ENCODE results near the gene CPVL. TPM values are rescaled to one million over a fixed set of nuclear protein-coding genes. Genes with fewer than 3 reads are reported as not detected.

CPVL gene
- total and polyA plus RNA-seq, 2 of the 8 experiments (the other 6 are each of a cell fraction or from before 2014, with no cell fraction given) = 40.0 to 55.0 TPM

DNA sequence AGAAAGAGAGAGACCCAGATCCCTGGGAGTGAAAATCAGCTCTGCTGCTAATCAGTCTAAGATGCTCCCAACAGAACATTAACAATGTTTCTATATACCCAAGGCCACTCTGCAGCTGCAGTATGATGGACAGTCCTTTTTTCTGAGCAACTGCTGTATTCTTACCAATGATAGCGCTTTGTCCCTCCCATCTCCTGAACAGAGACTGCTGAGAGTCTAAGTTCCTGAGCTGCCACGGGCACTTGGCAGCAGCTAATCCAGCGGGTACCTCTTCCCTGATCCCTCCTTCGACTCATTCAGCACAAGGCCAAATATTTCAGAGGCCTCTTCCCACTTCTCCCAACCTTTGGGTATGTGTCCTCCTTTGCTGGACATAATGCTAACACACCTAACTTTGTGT lies 7.7 kb downstream of the CPVL start:
- Histone ChIP-seq H3K23me2 (ENCODE audit: low read depth, low read length) (no peaks in the 10 kb centered on the region), H2BK120ac (replicated peaks; ENCODE audit: low read depth, low read length) (no peak overlapping the region), H4K8ac (ENCODE audit: extremely low read depth, insufficient read depth, low read length) (no peak overlapping the region), H3K4ac (replicated peaks; ENCODE audit: insufficient read length, low read depth, low read length) (no peak overlapping the region), H3K4me2 (ENCODE audit: insufficient read depth in 1 of 2, low read depth in 2 of 2, low read length in 2 of 2) (no peak overlapping the region), H4K20me1 (replicated peaks in 1 of 2; ENCODE audit: control insufficient read depth in 1 of 2, insufficient read depth in 2 of 2, low read length in 2 of 2) (no peaks in the 10 kb centered on the region), H2BK12ac (ENCODE audit: low read depth, low read length) (no peak overlapping the region), H2AK5ac (ENCODE audit: low read depth, low read length) (no peak overlapping the region), H3K36me3 (ENCODE audit: control insufficient read depth in 2 of 4, insufficient read depth in 4 of 4, low read length in 3 of 4) (no peaks in the 10 kb centered on the region), H3K56ac (replicated peaks; ENCODE audit: insufficient read length, low read depth, low read length) (no peak overlapping the region), H3K14ac (ENCODE audit: insufficient read length) (no peak overlapping the region), H3K9ac (replicated peaks in 1 of 4; ENCODE audit: extremely low read depth in 1 of 4, low read depth in 3 of 4, low read length in 3 of 4) (no peak overlapping the region), H3K4me1 (replicated peaks in 1 of 4; ENCODE audit: control insufficient read depth in 3 of 4, insufficient read depth in 4 of 4, low read length in 3 of 4) (no peaks in the 10 kb centered on the region), H3K4me3 (ENCODE audit: extremely low read depth in 1 of 4, insufficient read depth in 2 of 4, low read depth in 3 of 4, low read length in 4 of 4) (no peak overlapping the region), H2AFZ (ENCODE audit: low read length) (no peak overlapping the region), H2BK15ac (ENCODE audit: low read length) (no peak overlapping the region), H3K23ac (ENCODE audit: insufficient read length) (no peak overlapping the region), H3K79me2 (ENCODE audit: control insufficient read depth in 1 of 2, insufficient read depth in 2 of 2, low read length in 2 of 2) (no peaks in the 10 kb centered on the region), H3K18ac (ENCODE audit: extremely low read depth, low read length) (no peak overlapping the region), H2BK20ac (ENCODE audit: low read length) (no peak overlapping the region), H4K5ac (ENCODE audit: insufficient read length, low read depth, low read length) (no peak overlapping the region), H3K79me1 (ENCODE audit: low read depth, low read length) (no peaks in the 10 kb centered on the region), H3K27me3 (replicated peaks in 1 of 4; ENCODE audit: control insufficient read depth in 3 of 4, extremely low read depth in 1 of 4, insufficient read depth in 3 of 4, low read length in 3 of 4) (no peaks in the 10 kb centered on the region), H3K27ac (ENCODE audit: low read depth, low read length) (no peak overlapping the region), H2BK5ac (ENCODE audit: low read depth, low read length) (no peak overlapping the region), H4K91ac (replicated peaks; ENCODE audit: insufficient read length, low read length) (no peak overlapping the region), H3K9me3 (ENCODE audit: insufficient read depth in 2 of 2, low read depth in 1 of 2, low read length in 1 of 2) (no peaks in the 10 kb centered on the region)
- TF ChIP-seq, protein P1, sequence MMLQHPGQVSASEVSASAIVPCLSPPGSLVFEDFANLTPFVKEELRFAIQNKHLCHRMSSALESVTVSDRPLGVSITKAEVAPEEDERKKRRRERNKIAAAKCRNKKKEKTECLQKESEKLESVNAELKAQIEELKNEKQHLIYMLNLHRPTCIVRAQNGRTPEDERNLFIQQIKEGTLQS (IDR thresholded peaks at IDR 0.05; ENCODE audit: insufficient read depth, low read depth, low read length) = no peak
- TF ChIP-seq BCL11A (IDR thresholded peaks at IDR 0.05; ENCODE audit: low read depth in 2 of 2, low read length in 2 of 2) (no peak), BACH1 (IDR thresholded peaks at IDR 0.05; ENCODE audit: low read length) (no peak), GABPA (IDR thresholded peaks at IDR 0.05; ENCODE audit: borderline replicate concordance, insufficient read depth, low read length) (no peak), SP2 (IDR thresholded peaks at IDR 0.05; ENCODE audit: low read length) (no peak), RFX5 (IDR thresholded peaks at IDR 0.05; ENCODE audit: borderline replicate concordance, low read depth, low read length) (no peak), SP4 (IDR thresholded peaks at IDR 0.05; ENCODE audit: low read length) (no peak), BRCA1 (IDR thresholded peaks at IDR 0.05; ENCODE audit: low read depth, low read length) (no peak), SIN3A (conservative IDR thresholded peaks at IDR 0.05 in 1 of 2, IDR thresholded peaks at IDR 0.05 in 1 of 2; ENCODE audit: low read depth in 1 of 2, low read length in 2 of 2) (no peak)
- TF ChIP-seq, protein P2, sequence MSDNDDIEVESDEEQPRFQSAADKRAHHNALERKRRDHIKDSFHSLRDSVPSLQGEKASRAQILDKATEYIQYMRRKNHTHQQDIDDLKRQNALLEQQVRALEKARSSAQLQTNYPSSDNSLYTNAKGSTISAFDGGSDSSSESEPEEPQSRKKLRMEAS (IDR thresholded peaks at IDR 0.05) = no peak
- CTCF ChIA-PET (ENCODE audit: partially characterized antibody) = interaction anchor here (1.2 to 1.7 kb wide), 2 partner anchors 25 to 207 kb away, joined by 3 to 5 read pairs; no protein-coding TSS in a partner anchor
- POLR2A ChIA-PET (ENCODE audit: partially characterized antibody) = no interaction called here
- WGBS, 2 experiments (ENCODE audit: extremely low coverage in 1 of 2, insufficient coverage in 1 of 2, insufficient read length in 1 of 2, insufficient replicate concordance in 2 of 2, low coverage in 1 of 2, low lambda C conversion rate in 2 of 2, missing lambda C conversion rate in 1 of 2) = 67% methylated on average over 4 of the region's 4 CpGs; no CpG with 5 or more reads in 1 of the 2 experiments
- DNase-seq (ENCODE audit: low read depth in 1 of 2, low spot score in 2 of 2) (no peak), FAIRE-seq (no peak)

Measured in H1 (cell line).